Endodermal cell (in vitro differentiated cells): ENCODE measurements around the gene VPS13D. TPM values are rescaled to one million over a fixed set of nuclear protein-coding genes. Genes with fewer than 3 reads are reported as not detected.

Experiments used
- DNase-seq: peaks from one replicate; pipeline ENCODE4 v3.0.0-alpha.2; 2017
- H3K27ac ChIP-seq: 2 replicates; pipeline ENCODE4 v1.5.1; 2013; ENCODE audit warnings: mild to moderate bottlenecking, low read depth, low read length, moderate library complexity
- H3K27me3 ChIP-seq: 2 replicates; pipeline ENCODE4 v1.6.1; 2013; ENCODE audit warnings: mild to moderate bottlenecking, low read length, moderate library complexity; ENCODE audit not compliant: insufficient read depth, control insufficient read depth, poor library complexity, severe bottlenecking
- H3K36me3 ChIP-seq: 2 replicates; pipeline ENCODE4 v1.7.0; 2013; ENCODE audit warnings: mild to moderate bottlenecking, low read length, moderate library complexity; ENCODE audit not compliant: control insufficient read depth, insufficient read depth
- H3K4me1 ChIP-seq: one replicate; pipeline ENCODE4 v1.7.0; 2013; ENCODE audit warnings: low read length; ENCODE audit not compliant: control insufficient read depth, insufficient read depth
- H3K4me3 ChIP-seq: 2 replicates; pipeline ENCODE4 v1.5.1; 2013; ENCODE audit warnings: mild to moderate bottlenecking, low read length, moderate library complexity
- H3K9ac ChIP-seq: 2 replicates; pipeline ENCODE4 v1.6.1; 2013; ENCODE audit warnings: mild to moderate bottlenecking, low read length, moderate library complexity; ENCODE audit not compliant: poor library complexity, severe bottlenecking; ENCODE audit errors: extremely low read depth
- H3K9me3 ChIP-seq: 2 replicates; pipeline ENCODE4 v1.6.1; 2013; ENCODE audit warnings: mild to moderate bottlenecking, low read length, moderate library complexity; ENCODE audit not compliant: control insufficient read depth
- H3K27ac Mint-ChIP-seq: 2 replicates; pipeline ENCODE4 v1.8.0; 2020; ENCODE audit warnings: mixed read lengths
- H3K27me3 Mint-ChIP-seq: 2 replicates; pipeline ENCODE4 v1.8.0; 2021; ENCODE audit warnings: mild to moderate bottlenecking, mixed read lengths; ENCODE audit not compliant: insufficient read depth
- H3K36me3 Mint-ChIP-seq: 2 replicates; pipeline ENCODE4 v1.8.0; 2020; ENCODE audit warnings: low read depth, mixed read lengths
- H3K4me1 Mint-ChIP-seq: 2 replicates; pipeline ENCODE4 v1.8.0; 2020; ENCODE audit warnings: mixed read lengths
- H3K4me3 Mint-ChIP-seq: 2 replicates; pipeline ENCODE4 v1.8.0; 2020; ENCODE audit warnings: mild to moderate bottlenecking, moderate library complexity, mixed read lengths
- H3K9me3 Mint-ChIP-seq: 2 replicates; pipeline ENCODE4 v1.8.0; 2020; ENCODE audit warnings: mild to moderate bottlenecking, mixed read lengths
- CTCF ChIP-seq: fragments of 200-600 bp; sonication (generic); conservative IDR thresholded peaks from 2 replicates; pipeline ENCODE4 v1.5.0; 2021; ENCODE audit warnings: antibody characterized with exemption, mild to moderate bottlenecking
- WGBS, 2 experiments: methylation state at CpG; one replicate each; pipeline versions ENCODE4 v1.1.5 to v1.1.7; 2013; ENCODE audit warnings: missing lambda C conversion rate in 2 of 2, mixed read lengths in 1 of 2; ENCODE audit not compliant: insufficient coverage in 1 of 2, insufficient read length in 1 of 2; 5-methylcytosine and 5-hydroxymethylcytosine counted together
- total RNA-seq, 2 donors: library from RNA; stranded (reverse); fragmentation: NEBNext Ultra II Directional in 1 of 2; extraction: Animal tissue kit (Norgen Biotek cat#: 25700) in 1 of 2; gene quantifications; 2 replicates in 1 of 2; 3 replicates in 1 of 2; pipeline ENCODE4 v1.2.1, GENCODE V29; 2021

The VPS13D gene
- total RNA-seq, 2 donors from 2014 or later = 32.5 to 36.7 TPM

GRCh38 chr1:12477314-12477713 is 247.5 kb downstream of the VPS13D start:
- no peak overlapping the region for H3K9ac ChIP-seq
- no peaks in the 10 kb centered on the region for H3K27me3 Mint-ChIP-seq
- H3K36me3 ChIP-seq = peaks cover 24% of the 10 kb centered on the region
- no peak overlapping the region for H3K27ac ChIP-seq
- H3K9me3 Mint-ChIP-seq = peaks cover 30% of the 10 kb centered on the region
- 90 to 94% methylated on average over 1 to 5 of the region's 5 CpGs for WGBS, 2 experiments
- no peak overlapping the region for H3K27ac Mint-ChIP-seq
- no peak overlapping the region for H3K4me3 Mint-ChIP-seq
- H3K9me3 ChIP-seq = peaks cover 32% of the 10 kb centered on the region
- no peak for DNase-seq
- H3K4me3 ChIP-seq = no peak overlapping the region
- H3K27me3 ChIP-seq = no peaks in the 10 kb centered on the region
- H3K4me1 Mint-ChIP-seq = peaks cover 10% of the 10 kb centered on the region
- TF ChIP-seq CTCF = no peak
- peaks cover 42% of the 10 kb centered on the region for H3K36me3 Mint-ChIP-seq
- no peaks in the 10 kb centered on the region for H3K4me1 ChIP-seq

- Histone ChIP-seq H3K36me3 (peaks cover 23% of the 10 kb centered on the region), H3K27ac (peak overlapping the region; percentile 40), H3K27me3 (no peaks in the 10 kb centered on the region), H3K4me3 (no peak overlapping the region), H3K9ac (no peak overlapping the region), H3K4me1 (no peaks in the 10 kb centered on the region), H3K9me3 (peaks cover 25% of the 10 kb centered on the region)
- peaks cover 22% of the 10 kb centered on the region for H3K9me3 Mint-ChIP-seq
- no peak for TF ChIP-seq CTCF
- H3K27me3 Mint-ChIP-seq = no peaks in the 10 kb centered on the region
- peaks cover 10% of the 10 kb centered on the region for H3K4me1 Mint-ChIP-seq
- DNase-seq = no peak
- WGBS, 2 experiments = 73 to 88% methylated on average over 19 of the region's 19 CpGs
- peak overlapping the region; percentile 23 for H3K27ac Mint-ChIP-seq
- no peak overlapping the region for H3K4me3 Mint-ChIP-seq
- H3K36me3 Mint-ChIP-seq = peaks cover 35% of the 10 kb centered on the region
These were observed 248.2 kb downstream of the VPS13D start for GRCh38 chr1:12477936-12478611.

GRCh38 chr1:12478612-12478985 is 248.8 kb downstream of the VPS13D start:
- TF ChIP-seq CTCF = no peak
- Histone ChIP-seq H3K4me3 (no peak overlapping the region), H3K27me3 (no peaks in the 10 kb centered on the region), H3K27ac (peak overlapping the region; percentile 40), H3K36me3 (peaks cover 18% of the 10 kb centered on the region), H3K9me3 (peaks cover 19% of the 10 kb centered on the region), H3K9ac (no peak overlapping the region), H3K4me1 (no peaks in the 10 kb centered on the region)
- Mint-ChIP-seq H3K4me1 (peaks cover 10% of the 10 kb centered on the region), H3K27me3 (no peaks in the 10 kb centered on the region), H3K9me3 (peaks cover 17% of the 10 kb centered on the region), H3K36me3 (peaks cover 34% of the 10 kb centered on the region), H3K27ac (no peak overlapping the region), H3K4me3 (no peak overlapping the region)
- 89 to 90% methylated on average over 3 to 11 of the region's 11 CpGs for WGBS, 2 experiments
- DNase-seq = no peak
